KOPT-K1 (cell line): ENCODE measurements around the gene DOHH.
"Not testable (repeated sequence)": the region's sequence is repeated elsewhere in the genome, so short reads cannot be mapped to it uniquely, and the experiment has no call there.

Experiments used
- H3K27ac ChIP-seq: fragments of 200-600 bp; sonication (generic); 2 replicates; pipeline ENCODE4 v1.5.1; 2016; ENCODE audit warnings: antibody characterized with exemption, mild to moderate bottlenecking, low read depth, low read length; ENCODE audit not compliant: poor library complexity, severe bottlenecking
- H3K36me3 ChIP-seq: fragments of 200-600 bp; sonication (generic); 2 replicates; pipeline ENCODE4 v1.5.1; 2017; ENCODE audit warnings: antibody characterized with exemption, mild to moderate bottlenecking, low read length, moderate library complexity; ENCODE audit not compliant: insufficient read depth
- H3K9me3 ChIP-seq: fragments of 200-600 bp; sonication (generic); 2 replicates; pipeline ENCODE4 v1.5.1; 2017; ENCODE audit warnings: antibody characterized with exemption, low read length, mild to moderate bottlenecking; ENCODE audit not compliant: insufficient read depth, poor library complexity, severe bottlenecking

Gene DOHH

GRCh38 chr19:3516675-3517207 is 16.3 kb upstream of the DOHH start:
- Histone ChIP-seq H3K9me3 (no peaks in the 10 kb centered on the region), H3K27ac (no peak overlapping the region), H3K36me3 (peaks cover 79% of the 10 kb centered on the region)

DNA sequence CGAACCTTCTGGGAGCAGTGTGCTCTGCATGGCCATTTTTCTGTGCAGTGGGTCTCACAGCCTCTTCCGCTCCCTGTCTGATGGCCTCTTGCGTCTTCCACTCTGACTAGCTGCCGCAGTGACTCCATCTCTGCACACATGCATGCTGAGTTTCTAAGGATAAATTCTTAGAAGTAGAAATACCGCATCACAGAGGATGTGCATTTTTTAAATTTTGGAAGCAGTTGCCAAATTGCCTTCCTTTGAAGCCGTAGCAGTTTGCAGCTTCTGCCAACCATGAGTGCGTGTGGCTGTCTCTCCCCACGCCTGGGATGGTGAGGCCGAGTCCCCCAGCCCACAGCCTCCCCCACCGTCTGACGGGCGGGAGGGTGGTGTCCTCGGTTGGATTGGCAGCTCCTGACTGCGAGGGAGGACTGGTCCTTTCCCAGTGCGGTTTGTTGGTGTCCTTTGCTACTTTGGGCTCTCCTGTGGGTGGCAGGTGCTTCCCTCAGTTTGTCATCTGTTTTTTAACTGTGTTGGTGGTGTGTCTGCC is 15.5 kb upstream of the DOHH start:
- no peak overlapping the region for H3K27ac ChIP-seq
- H3K36me3 ChIP-seq, result peaks cover 79% of the 10 kb centered on the region
- no peaks in the 10 kb centered on the region for H3K9me3 ChIP-seq

DNA sequence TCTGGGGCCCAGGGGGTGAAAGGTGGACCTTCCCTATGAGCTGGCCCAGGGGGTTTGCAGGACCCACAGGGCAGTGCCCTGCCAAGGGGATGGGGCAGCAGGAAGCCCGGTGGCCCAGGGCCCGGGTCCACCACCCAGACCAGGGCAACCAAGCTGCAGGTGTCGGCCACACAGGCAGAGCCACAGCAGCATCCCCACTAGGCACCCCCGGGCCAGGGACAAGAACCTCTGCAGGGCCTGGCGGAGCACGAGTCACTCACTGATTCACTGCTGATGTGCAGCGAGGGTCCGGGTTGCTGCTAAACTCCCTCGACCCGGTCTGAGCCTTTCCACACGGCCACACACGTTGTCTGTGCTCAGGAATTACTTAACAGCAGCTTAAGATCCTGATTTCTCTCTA is 14.5 kb upstream of the DOHH start:
- peaks cover 79% of the 10 kb centered on the region for H3K36me3 ChIP-seq
- no peak overlapping the region for H3K27ac ChIP-seq
- H3K9me3 ChIP-seq, result no peaks in the 10 kb centered on the region

- Histone ChIP-seq H3K9me3 (no peaks in the 10 kb centered on the region), H3K36me3 (peaks cover 79% of the 10 kb centered on the region), H3K27ac (no peak overlapping the region)
These were observed 13.0 kb upstream of the DOHH start for GRCh38 chr19:3513229-3514140.

GRCh38 chr19:3512562-3513228 is 12.2 kb upstream of the DOHH start:
- Histone ChIP-seq H3K9me3 (no peaks in the 10 kb centered on the region), H3K36me3 (peaks cover 76% of the 10 kb centered on the region)

DNA sequence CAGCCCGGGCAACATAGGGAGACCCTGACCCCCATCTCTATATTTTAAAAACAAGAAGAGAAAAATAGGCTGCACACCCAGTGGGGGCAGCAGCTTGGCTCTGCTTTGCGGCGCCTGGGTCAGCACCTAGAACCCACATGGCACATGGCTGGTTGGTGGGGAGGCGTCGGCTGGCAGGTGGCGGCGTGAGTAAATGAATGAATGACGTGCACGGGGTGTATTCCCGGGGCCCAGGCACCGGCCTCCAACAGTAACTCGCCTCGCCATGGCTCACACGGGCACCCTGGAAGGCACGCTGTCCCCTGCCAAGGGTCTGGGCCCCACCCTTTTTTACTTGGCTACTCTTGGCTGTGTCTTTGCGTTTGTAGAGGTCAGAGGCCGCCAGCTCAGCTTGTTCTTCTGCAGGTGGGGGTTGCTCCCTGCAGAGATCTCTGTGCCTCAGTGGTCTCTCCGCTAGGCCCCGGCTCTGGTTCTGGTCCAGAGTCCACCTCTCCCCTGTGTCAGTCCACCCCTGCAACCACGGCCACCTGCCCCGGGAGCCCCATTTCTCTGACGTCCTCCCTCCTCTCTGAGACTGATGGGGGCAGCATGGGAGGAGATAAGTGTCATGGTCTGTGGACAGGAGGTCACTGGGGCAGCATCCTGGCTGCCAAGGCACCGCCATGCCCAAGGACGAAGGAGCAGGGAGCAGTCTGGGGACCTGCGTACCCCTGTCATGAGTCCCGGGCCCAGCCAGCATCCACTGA is 11.2 kb upstream of the DOHH start:
- H3K9me3 ChIP-seq, result no peaks in the 10 kb centered on the region
- H3K36me3 ChIP-seq, result peaks cover 80% of the 10 kb centered on the region
- no peak overlapping the region for H3K27ac ChIP-seq

More at GRCh38 chr19:3512562-3513228, 12.2 kb upstream of the DOHH start:
- no peak overlapping the region for H3K27ac ChIP-seq

GRCh38 chr19:3510727-3511126 is 10.3 kb upstream of the DOHH start:
- peaks cover 71% of the 10 kb centered on the region for H3K36me3 ChIP-seq
- no peak overlapping the region for H3K27ac ChIP-seq
- H3K9me3 ChIP-seq, result no peaks in the 10 kb centered on the region

- Histone ChIP-seq H3K9me3 (no peaks in the 10 kb centered on the region), H3K36me3 (peaks cover 67% of the 10 kb centered on the region), H3K27ac (no peak overlapping the region)
These were observed 9.1 kb upstream of the DOHH start for GRCh38 chr19:3509566-3509989.

DNA sequence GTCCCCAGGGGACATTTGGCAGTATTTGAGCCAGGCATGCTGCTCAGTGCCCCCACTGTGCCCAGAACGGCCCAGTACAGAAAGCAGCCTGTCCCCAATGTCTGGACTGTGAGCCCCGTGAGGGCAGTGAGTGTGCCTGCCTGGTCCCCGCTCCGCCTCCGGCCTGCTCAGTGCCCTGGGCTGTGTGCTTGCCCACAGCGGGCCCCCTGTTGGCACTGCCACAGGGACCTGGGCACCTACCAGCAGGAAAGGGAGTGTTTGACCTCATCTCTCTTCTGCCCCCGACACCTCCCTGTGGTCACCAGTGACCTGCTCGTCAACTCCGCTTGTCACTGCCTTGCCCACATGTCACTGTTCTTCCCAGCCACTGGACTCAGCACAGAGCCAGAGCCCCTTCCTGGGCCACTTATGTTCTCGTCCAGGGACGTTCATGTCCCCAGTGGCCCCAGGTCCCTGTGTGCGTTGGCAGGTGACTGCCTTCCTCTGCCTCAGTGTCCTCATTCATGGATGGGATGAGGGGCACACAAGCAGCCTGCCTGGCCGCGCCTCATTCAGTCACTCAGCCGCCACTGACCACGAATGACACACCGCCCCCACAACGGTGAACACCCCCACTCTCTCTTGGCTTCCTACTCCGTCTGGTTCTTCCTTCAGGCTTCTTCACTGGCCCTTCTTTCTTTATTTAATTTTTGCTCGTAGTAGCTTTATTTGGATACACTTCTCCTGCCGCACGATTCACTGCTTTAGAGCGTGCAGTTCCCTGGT is 8.5 kb upstream of the DOHH start:
- H3K36me3 ChIP-seq, result peaks cover 65% of the 10 kb centered on the region
- no peak overlapping the region for H3K27ac ChIP-seq
- H3K9me3 ChIP-seq, result no peaks in the 10 kb centered on the region

- not testable (repeated sequence) for H3K27ac ChIP-seq, H3K9me3 ChIP-seq
- peaks cover 57% of the 10 kb centered on the region for H3K36me3 ChIP-seq
These were observed 7.7 kb upstream of the DOHH start for GRCh38 chr19:3508121-3508661.

GRCh38 chr19:3507371-3508120 is 7.1 kb upstream of the DOHH start:
- Histone ChIP-seq H3K36me3 (peaks cover 51% of the 10 kb centered on the region), H3K27ac (peak overlapping the region; percentile 83), H3K9me3 (no peaks in the 10 kb centered on the region)

DNA sequence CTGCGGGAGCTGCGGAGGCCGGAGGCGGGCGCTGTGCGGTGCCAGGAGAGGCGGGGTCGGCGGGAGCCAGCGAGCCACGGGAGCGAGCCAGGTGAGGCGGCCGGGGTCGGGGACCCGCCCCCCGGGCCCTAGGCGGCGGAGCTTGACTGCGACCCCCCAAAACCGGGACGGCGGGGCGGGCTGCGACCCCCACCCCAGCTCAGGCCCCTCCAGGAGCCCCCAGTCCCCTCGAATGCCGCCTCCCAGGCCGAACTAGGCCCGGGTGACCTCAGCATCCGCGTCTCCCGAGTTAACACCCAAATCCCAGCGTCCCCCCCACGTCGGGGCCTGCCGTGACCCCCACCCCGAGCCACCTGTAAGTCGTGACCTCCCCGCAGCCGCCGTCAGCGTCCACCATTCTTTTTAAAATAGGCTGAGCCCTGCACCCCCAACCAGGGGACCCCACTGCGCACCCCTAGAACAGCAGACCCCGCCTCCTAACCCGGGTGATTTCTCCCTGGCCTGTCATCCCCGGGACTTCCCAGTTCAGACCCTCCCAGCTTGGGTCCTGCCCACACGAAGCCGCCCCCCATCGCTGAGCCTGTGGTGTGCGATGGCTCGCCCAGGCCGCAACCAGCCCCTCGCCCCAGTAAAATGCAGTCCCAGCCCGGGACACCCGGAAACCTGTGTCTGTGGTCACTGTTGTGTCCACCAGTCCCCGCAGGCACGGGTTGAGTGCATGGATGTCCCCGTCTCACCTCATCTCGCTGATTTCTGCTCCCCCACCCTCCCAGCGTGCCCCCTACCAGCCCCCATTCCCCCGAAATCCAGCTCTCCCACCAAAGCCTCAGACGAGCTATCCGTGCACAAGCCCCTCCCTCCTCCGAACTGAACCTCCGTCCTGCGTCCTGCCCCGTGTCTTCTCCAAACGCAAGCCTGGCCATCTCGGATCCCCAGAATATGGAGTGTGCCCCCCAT is 6.2 kb upstream of the DOHH start:
- H3K27ac ChIP-seq, result peak overlapping the region; percentile 83
- peaks cover 42% of the 10 kb centered on the region for H3K36me3 ChIP-seq
- no peaks in the 10 kb centered on the region for H3K9me3 ChIP-seq
